NT2/D1 (cell line): ENCODE results near the gene PSPC1.

Source experiments
- SUZ12 ChIP-seq: IDR thresholded peaks from 2 replicates; pipeline ENCODE4 v1.6.1; 2011; ENCODE audit not compliant: insufficient read length, insufficient read depth; ENCODE audit errors: extremely low read depth
- YY1 ChIP-seq: IDR thresholded peaks from 2 replicates; pipeline ENCODE4 v1.6.1; 2011; ENCODE audit not compliant: insufficient read length, insufficient read depth
- ZNF274 ChIP-seq: IDR thresholded peaks from 2 replicates; pipeline ENCODE4 v1.6.1; 2011; ENCODE audit warnings: mild to moderate bottlenecking, low read depth, low read length

DNA sequence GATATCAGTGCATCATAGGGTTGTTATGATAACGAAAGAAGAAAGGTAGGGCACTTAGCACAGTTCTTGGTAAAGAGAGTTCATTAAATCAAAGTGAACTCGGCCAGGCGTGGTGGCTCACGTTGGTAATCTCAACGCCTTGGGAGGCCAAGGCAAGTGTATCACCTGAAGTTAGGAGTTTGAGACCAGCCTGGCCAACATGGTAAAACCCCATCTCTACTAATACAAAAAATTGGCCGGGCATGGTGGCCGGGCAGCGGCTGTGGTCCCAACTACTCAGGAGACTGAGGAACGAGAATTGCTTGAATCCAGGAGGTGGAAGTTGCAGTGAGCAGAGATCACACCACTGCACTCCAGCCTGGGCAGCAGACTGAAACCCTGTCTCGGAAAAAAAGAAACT lies 19.1 kb downstream of the PSPC1 start:
- TF ChIP-seq ZNF274 (no peak), YY1 (no peak), SUZ12 (no peak)
